ENCODE data around the gene LPCAT3. TPM values are rescaled to one million over a fixed set of nuclear protein-coding genes. Genes with fewer than 3 reads are reported as not detected.

LPCAT3 gene
- total RNA-seq, 1 experiment from 2014 or later = 102 TPM

GRCh38 chr12:6964605-6965025 lies 53.7 kb downstream of the LPCAT3 start:
- CTCF ChIA-PET = interaction anchor here (0.5 to 2.4 kb wide), 4 partner anchors 19 to 222 kb away, joined by 4 to 37 read pairs (median 12); partner anchors contain the start of genes C12orf57 and RNU7-1
- TF ChIP-seq CTCF (conservative IDR thresholded peaks at IDR 0.05) (no peak), EZH2 (IDR thresholded peaks at IDR 0.05; ENCODE audit: low read depth) (no peak)
- Histone ChIP-seq H3F3A (ENCODE audit: insufficient read depth, low read depth) (peaks cover 84% of the 10 kb centered on the region), H3K79me2 (ENCODE audit: low read depth) (peaks cover 66% of the 10 kb centered on the region), H3K27ac (peak overlapping the region; percentile 93), H4K20me1 (ENCODE audit: insufficient read depth) (peaks cover 30% of the 10 kb centered on the region), H3K9me2 (ENCODE audit: insufficient read depth) (no peaks in the 10 kb centered on the region), H2AFZ (no peak overlapping the region), H3K9me3 (ENCODE audit: insufficient read depth, low read depth) (no peaks in the 10 kb centered on the region), H3K4me2 (peak overlapping the region; percentile 97), H3K36me3 (ENCODE audit: low read depth) (peaks cover 39% of the 10 kb centered on the region), H3K4me1 (replicated peaks; ENCODE audit: insufficient read depth) (peaks cover 56% of the 10 kb centered on the region), H3K27me3 (ENCODE audit: insufficient read depth, low read depth) (no peaks in the 10 kb centered on the region), H3K4me3 (peak overlapping the region; percentile 98)
- DNase-seq = no peak
- BruUV-seq (replicated peaks) = TSS peak; percentile 58
- POLR2A ChIA-PET (ENCODE audit: unreplicated experiment) = interaction anchor here (0.6 to 2.0 kb wide), 4 partner anchors 18 to 875 kb away, joined by 3 to 21 read pairs (median 7); partner anchors contain the start of genes C12orf57 and RNU7-1
- intact Hi-C loops (cut with micrococcal nuclease; ENCODE audit: unreplicated experiment) = loop anchor here (1.0 to 10.0 kb wide), 8 partner anchors 40 to 350 kb away; partner anchors contain the start of genes C1R, CDCA3, MLF2 and SPSB2

GRCh38 chr12:6963791-6964413 lies 54.4 kb downstream of the LPCAT3 start:
- H3K4me3 ChIP-seq = peak overlapping the region; percentile 98
- no peaks in the 10 kb centered on the region for H3K9me3 ChIP-seq (ENCODE audit: insufficient read depth, low read depth)
- peaks cover 52% of the 10 kb centered on the region for H3K4me1 ChIP-seq (replicated peaks; ENCODE audit: insufficient read depth)
- intact Hi-C loops (cut with micrococcal nuclease; ENCODE audit: unreplicated experiment) = loop anchor here (1.0 to 10.0 kb wide), 4 partner anchors 112 to 349 kb away; partner anchors contain the start of genes CDCA3, USP5 and ZNF384
- ChIA-PET CTCF (interaction anchor here (0.5 to 2.4 kb wide), 6 partner anchors 19 to 222 kb away, joined by 3 to 37 read pairs (median 8); partner anchors contain the start of genes C12orf57 and RNU7-1), POLR2A (ENCODE audit: unreplicated experiment) (interaction anchor here (0.5 to 2.0 kb wide), 3 partner anchors 18 to 622 kb away, joined by 3 to 21 read pairs (median 7); partner anchors contain the start of genes C12orf57, RNU7-1 and TNFRSF1A)
- no peak for DNase-seq
- peaks cover 59% of the 10 kb centered on the region for H3K79me2 ChIP-seq (ENCODE audit: low read depth)
- H3K27ac ChIP-seq = peak overlapping the region; percentile 93
- H3K9me2 ChIP-seq (ENCODE audit: insufficient read depth) = no peaks in the 10 kb centered on the region
- TF ChIP-seq CTCF (conservative IDR thresholded peaks at IDR 0.05) (no peak), EZH2 (IDR thresholded peaks at IDR 0.05; ENCODE audit: low read depth) (no peak)
- H2AFZ ChIP-seq = no peak overlapping the region
- peak overlapping the region; percentile 97 for H3K4me2 ChIP-seq
- peaks cover 79% of the 10 kb centered on the region for H3F3A ChIP-seq (ENCODE audit: insufficient read depth, low read depth)
- H3K36me3 ChIP-seq (ENCODE audit: low read depth) = peaks cover 35% of the 10 kb centered on the region
- no TSS peak for BruUV-seq (replicated peaks)
- peaks cover 26% of the 10 kb centered on the region for H4K20me1 ChIP-seq (ENCODE audit: insufficient read depth)
- no peaks in the 10 kb centered on the region for H3K27me3 ChIP-seq (ENCODE audit: insufficient read depth, low read depth)

- H3K9me2 ChIP-seq (ENCODE audit: insufficient read depth) = no peaks in the 10 kb centered on the region
- peaks cover 22% of the 10 kb centered on the region for H4K20me1 ChIP-seq (ENCODE audit: insufficient read depth)
- peak overlapping the region; percentile 74 for H2AFZ ChIP-seq
- DNase-seq = peak; percentile 89 to 99
- peak overlapping the region; percentile 98 for H3K4me3 ChIP-seq
- peak overlapping the region; percentile 93 for H3K27ac ChIP-seq
- H3K9me3 ChIP-seq (ENCODE audit: insufficient read depth, low read depth) = no peaks in the 10 kb centered on the region
- H3K79me2 ChIP-seq (ENCODE audit: low read depth) = peaks cover 52% of the 10 kb centered on the region
- intact Hi-C loops (cut with micrococcal nuclease; ENCODE audit: unreplicated experiment) = loop anchor here (1.0 to 10.0 kb wide), 4 partner anchors 111 to 348 kb away; partner anchors contain the start of genes CDCA3, USP5 and ZNF384
- ChIA-PET CTCF (interaction anchor here (0.6 to 3.2 kb wide), 8 partner anchors 18 to 145 kb away, joined by 3 to 47 read pairs (median 8); partner anchors contain the start of genes C12orf57, RNU7-1 and SPSB2), POLR2A (ENCODE audit: unreplicated experiment) (interaction anchor here (0.5 to 3.0 kb wide), 7 partner anchors 17 to 592 kb away, joined by 4 to 54 read pairs (median 7); partner anchors contain the start of genes C12orf57 and RNU7-1)
- H3K4me1 ChIP-seq (replicated peaks; ENCODE audit: insufficient read depth) = peaks cover 45% of the 10 kb centered on the region
- no TSS peak for BruUV-seq (replicated peaks)
- peak overlapping the region; percentile 97 for H3K4me2 ChIP-seq
- no peaks in the 10 kb centered on the region for H3K27me3 ChIP-seq (ENCODE audit: insufficient read depth, low read depth)
- TF ChIP-seq CTCF (conservative IDR thresholded peaks at IDR 0.05) (peak; percentile 15; the same call in 1 of the 2 replicates), EZH2 (IDR thresholded peaks at IDR 0.05; ENCODE audit: low read depth) (no peak)
- peaks cover 73% of the 10 kb centered on the region for H3F3A ChIP-seq (ENCODE audit: insufficient read depth, low read depth)
- peaks cover 29% of the 10 kb centered on the region for H3K36me3 ChIP-seq (ENCODE audit: low read depth)
Observed at GRCh38 chr12:6963016-6963731, 55.1 kb downstream of the LPCAT3 start.
